Mesendoderm (in vitro differentiated cells): ENCODE measurements around the gene ZNF844.
"Not testable (repeated sequence)": the region's sequence is repeated elsewhere in the genome, so short reads cannot be mapped to it uniquely, and the experiment has no call there.

Source experiments
- DNase-seq: peaks from one replicate; pipeline ENCODE4 v3.0.0; 2013
- H2AK5ac ChIP-seq: 2 replicates; pipeline ENCODE4 v1.6.1; 2013; ENCODE audit warnings: low read length, inconsistent platforms
- H2BK120ac ChIP-seq: 2 replicates; pipeline ENCODE4 v1.6.1; 2013; ENCODE audit warnings: low read depth, mild to moderate bottlenecking, low read length, moderate library complexity, mixed read lengths
- H2BK15ac ChIP-seq: replicated peaks from 2 replicates; pipeline ENCODE4 v1.6.1; 2013; ENCODE audit warnings: low read depth, mild to moderate bottlenecking, moderate library complexity
- H2BK5ac ChIP-seq: 2 replicates; pipeline ENCODE4 v1.6.1; 2013; ENCODE audit warnings: low read length, inconsistent platforms
- H3K18ac ChIP-seq: 2 replicates; pipeline ENCODE4 v1.6.1; 2013; ENCODE audit warnings: mild to moderate bottlenecking, low read length, mixed read lengths
- H3K23ac ChIP-seq: one replicate; pipeline ENCODE4 v1.6.1; 2013; ENCODE audit warnings: low read length
- H3K27ac ChIP-seq: 2 replicates; pipeline ENCODE4 v1.5.1; 2013; ENCODE audit warnings: low read depth, mild to moderate bottlenecking, inconsistent platforms, low read length, moderate library complexity
- H3K27me3 ChIP-seq: 2 replicates; pipeline ENCODE4 v1.6.1; 2013; ENCODE audit warnings: low read length, control low read depth, mild to moderate bottlenecking, inconsistent platforms; ENCODE audit not compliant: insufficient read depth, poor library complexity
- H3K36me3 ChIP-seq: 2 replicates; pipeline ENCODE4 v1.6.1; 2013; ENCODE audit warnings: low read length, inconsistent platforms; ENCODE audit not compliant: control insufficient read depth, insufficient read depth
- H3K4ac ChIP-seq: one replicate; pipeline ENCODE4 v1.6.1; 2013; ENCODE audit warnings: low read depth, mild to moderate bottlenecking, low read length, moderate library complexity
- H3K4me1 ChIP-seq: 2 replicates; pipeline ENCODE4 v1.6.1; 2013; ENCODE audit warnings: low read depth, low read length, inconsistent platforms; ENCODE audit not compliant: control insufficient read depth
- H3K4me2 ChIP-seq: 2 replicates; pipeline ENCODE4 v1.6.1; 2013; ENCODE audit warnings: low read length
- H3K4me3 ChIP-seq: 2 replicates; pipeline ENCODE4 v1.5.1; 2013; ENCODE audit warnings: mild to moderate bottlenecking, low read length
- H3K56ac ChIP-seq: one replicate; pipeline ENCODE4 v1.6.1; 2013; ENCODE audit warnings: low read length
- H3K79me1 ChIP-seq: 2 replicates; pipeline ENCODE4 v1.6.1; 2013; ENCODE audit warnings: low read length, inconsistent platforms
- H3K79me2 ChIP-seq: 2 replicates; pipeline ENCODE4 v1.6.1; 2013; ENCODE audit warnings: mild to moderate bottlenecking, low read length; ENCODE audit not compliant: control insufficient read depth, insufficient read depth
- H3K9ac ChIP-seq: 2 replicates; pipeline ENCODE4 v1.6.1; 2013; ENCODE audit warnings: low read length, inconsistent platforms
- H4K5ac ChIP-seq: one replicate; pipeline ENCODE4 v1.6.1; 2013; ENCODE audit warnings: low read length
- H4K8ac ChIP-seq: one replicate; pipeline ENCODE4 v1.6.1; 2013; ENCODE audit warnings: low read depth, mild to moderate bottlenecking, control low read depth, low read length, moderate library complexity
- WGBS: extraction: QIAGEN DNeasy Blood & Tissue Kit; methylation state at CpG from one replicate; pipeline ENCODE4 v1.1.7; 2013; ENCODE audit warnings: low lambda C conversion rate, missing lambda C conversion rate; ENCODE audit not compliant: insufficient coverage; ENCODE audit errors: extremely low coverage; 5-methylcytosine and 5-hydroxymethylcytosine counted together

The ZNF844 gene

GRCh38 chr19:12052497-12053169 lies 11.9 kb upstream of the ZNF844 start, which contains the start of gene ZNF878:
ZNF878 (minus strand) TSS chr19:12052961; CDS start chr19:12052801, 160 bp downstream.
- Histone ChIP-seq H3K4me1 (no peaks in the 10 kb centered on the region), H3K56ac (peak within 1 kb of the TSS; percentile 97)

GRCh38 chr19:12055784-12056183 lies 8.7 kb upstream of the ZNF844 start:
- WGBS, result no CpG with 5 or more reads among the region's 5 CpGs
- Histone ChIP-seq H3K4me1 (no peaks in the 10 kb centered on the region), H3K4me2 (no peak overlapping the region), H3K23ac (no peak overlapping the region), H2AK5ac (no peak overlapping the region), H2BK120ac (no peak overlapping the region), H3K4me3 (no peak overlapping the region), H4K8ac (no peak overlapping the region), H2BK5ac (no peak overlapping the region), H3K27ac (no peak overlapping the region), H3K79me2 (no peaks in the 10 kb centered on the region), H2BK15ac (no peak overlapping the region), H3K79me1 (no peaks in the 10 kb centered on the region), H3K18ac (no peak overlapping the region), H3K56ac (no peak overlapping the region), H3K9ac (no peak overlapping the region), H3K36me3 (no peaks in the 10 kb centered on the region), H3K4ac (no peak overlapping the region), H4K5ac (no peak overlapping the region), H3K27me3 (no peaks in the 10 kb centered on the region)
- DNase-seq, result peak; percentile 59

More at GRCh38 chr19:12052497-12053169, 11.9 kb upstream of the ZNF844 start, which contains the start of gene ZNF878:
- Histone ChIP-seq H3K9ac (peak within 1 kb of the TSS; percentile 91), H3K27me3 (no peaks in the 10 kb centered on the region), H2BK5ac (peak within 1 kb of the TSS; percentile 66), H3K27ac (peak within 1 kb of the TSS; percentile 97), H3K18ac (peak within 1 kb of the TSS; percentile 61), H2BK120ac (no peak within 1 kb of the TSS), H2AK5ac (no peak within 1 kb of the TSS), H4K5ac (no peak within 1 kb of the TSS), H3K4me2 (peak within 1 kb of the TSS; percentile 94), H3K79me1 (no peaks in the 10 kb centered on the region), H3K79me2 (no peaks in the 10 kb centered on the region), H3K23ac (peak within 1 kb of the TSS; percentile 80), H3K4me3 (peak within 1 kb of the TSS; percentile 84), H3K4ac (no peak within 1 kb of the TSS), H3K36me3 (no peaks in the 10 kb centered on the region), H4K8ac (peak within 1 kb of the TSS; percentile 94), H2BK15ac (no peak within 1 kb of the TSS)
- DNase-seq, result peak; percentile 99
- no CpG with 5 or more reads among the region's 46 CpGs for WGBS

- Histone ChIP-seq H2BK120ac (no peak overlapping the region), H3K79me2 (no peaks in the 10 kb centered on the region), H3K79me1 (no peaks in the 10 kb centered on the region), H3K4me2 (no peak overlapping the region), H3K56ac (no peak overlapping the region), H3K4me3 (peak overlapping the region; percentile 25), H3K18ac (no peak overlapping the region), H2BK5ac (no peak overlapping the region), H3K23ac (no peak overlapping the region), H3K27ac (no peak overlapping the region), H3K27me3 (no peaks in the 10 kb centered on the region), H3K36me3 (peaks cover 15% of the 10 kb centered on the region), H2BK15ac (no peak overlapping the region), H3K4me1 (no peaks in the 10 kb centered on the region), H4K5ac (no peak overlapping the region), H3K4ac (no peak overlapping the region), H3K9ac (no peak overlapping the region), H4K8ac (no peak overlapping the region), H2AK5ac (no peak overlapping the region)
- WGBS, result no CpG with 5 or more reads among the region's 3 CpGs
- DNase-seq, result no peak
Measured at GRCh38 chr19:12075538-12076139, 11.1 kb downstream of the ZNF844 start.

- not testable (repeated sequence) for H3K4ac ChIP-seq, H3K23ac ChIP-seq, H3K79me2 ChIP-seq, H3K18ac ChIP-seq, DNase-seq, H2BK5ac ChIP-seq, H3K27ac ChIP-seq, H2BK120ac ChIP-seq, H3K27me3 ChIP-seq, H2AK5ac ChIP-seq, H3K56ac ChIP-seq, H2BK15ac ChIP-seq, H4K8ac ChIP-seq, H3K4me2 ChIP-seq, H3K4me1 ChIP-seq, H3K79me1 ChIP-seq, H3K9ac ChIP-seq, H4K5ac ChIP-seq
- no CpG with 5 or more reads among the region's 3 CpGs for WGBS
- Histone ChIP-seq H3K36me3 (peaks cover 15% of the 10 kb centered on the region), H3K4me3 (peak overlapping the region; percentile 5)
Measured at GRCh38 chr19:12076331-12076730, 11.8 kb downstream of the ZNF844 start.

- DNase-seq, result no peak
- peak overlapping the region; percentile 5 for H3K4me3 ChIP-seq
- no peak overlapping the region for H2BK120ac ChIP-seq
- peaks cover 15% of the 10 kb centered on the region for H3K36me3 ChIP-seq
- no peaks in the 10 kb centered on the region for H3K27me3 ChIP-seq
- no peak overlapping the region for H4K5ac ChIP-seq
- H3K4me2 ChIP-seq, result no peak overlapping the region
- no peak overlapping the region for H3K4ac ChIP-seq
- H4K8ac ChIP-seq, result no peak overlapping the region
- no peak overlapping the region for H2AK5ac ChIP-seq
- H2BK5ac ChIP-seq, result no peak overlapping the region
- H3K79me2 ChIP-seq, result no peaks in the 10 kb centered on the region
- no peak overlapping the region for H3K18ac ChIP-seq
- H3K27ac ChIP-seq, result no peak overlapping the region
- no peak overlapping the region for H3K9ac ChIP-seq
- H3K56ac ChIP-seq, result no peak overlapping the region
- H3K23ac ChIP-seq, result no peak overlapping the region
- no peak overlapping the region for H2BK15ac ChIP-seq
- H3K4me1 ChIP-seq, result no peaks in the 10 kb centered on the region
- no peaks in the 10 kb centered on the region for H3K79me1 ChIP-seq
- no CpG with 5 or more reads among the region's 3 CpGs for WGBS
Measured at GRCh38 chr19:12077375-12077774, 12.8 kb downstream of the ZNF844 start.
